Fibroblast of skin of left biceps (primary cell): ENCODE measurements around the gene PANX2.

ENCODE experiments used
- DNase-seq, 2 experiments: peaks; one replicate each; pipeline ENCODE4 v3.0.0-alpha.2; 2013; ENCODE audit warnings: low read depth in 2 of 2

Gene PANX2

GRCh38 chr22:50215297-50216054 is 44.9 kb downstream of the PANX2 start:
- no peak for DNase-seq

DNA sequence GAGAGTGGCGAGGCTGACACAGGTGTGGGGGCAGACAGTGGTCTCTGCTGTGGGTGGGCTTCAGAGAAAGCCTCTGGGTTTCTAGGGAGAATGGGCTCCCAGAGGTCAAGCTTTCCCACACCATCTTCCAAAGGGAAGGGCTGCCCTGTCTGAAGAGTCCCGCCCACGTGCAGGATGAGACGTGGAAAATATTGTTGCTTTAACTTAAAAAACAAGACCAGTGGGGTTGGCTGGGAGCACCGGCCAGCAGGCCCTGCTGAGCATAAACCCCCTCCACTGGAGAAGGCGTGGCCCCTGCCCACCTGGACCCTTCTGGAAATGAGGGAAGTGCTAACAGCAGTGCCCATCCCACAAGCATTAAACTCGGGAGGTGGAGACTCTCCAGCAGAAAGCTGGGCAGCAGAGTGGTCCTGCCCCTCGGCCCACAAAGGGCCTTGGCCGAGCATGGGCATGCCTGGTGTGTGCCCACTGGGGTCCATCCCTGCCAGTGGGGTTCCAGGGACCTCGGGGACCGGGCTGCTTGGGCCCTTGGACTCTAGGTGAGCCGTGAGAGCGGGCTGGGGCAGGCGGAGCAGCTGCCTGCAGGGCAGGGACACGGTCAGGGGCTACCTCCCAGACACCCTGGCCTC is 45.6 kb downstream of the PANX2 start:
- DNase-seq: no peak

- DNase-seq: no peak
Measured at GRCh38 chr22:50216684-50217520, 46.4 kb downstream of the PANX2 start.

- no peak for DNase-seq
Measured at GRCh38 chr22:50217543-50218152, 47.1 kb downstream of the PANX2 start.

DNA sequence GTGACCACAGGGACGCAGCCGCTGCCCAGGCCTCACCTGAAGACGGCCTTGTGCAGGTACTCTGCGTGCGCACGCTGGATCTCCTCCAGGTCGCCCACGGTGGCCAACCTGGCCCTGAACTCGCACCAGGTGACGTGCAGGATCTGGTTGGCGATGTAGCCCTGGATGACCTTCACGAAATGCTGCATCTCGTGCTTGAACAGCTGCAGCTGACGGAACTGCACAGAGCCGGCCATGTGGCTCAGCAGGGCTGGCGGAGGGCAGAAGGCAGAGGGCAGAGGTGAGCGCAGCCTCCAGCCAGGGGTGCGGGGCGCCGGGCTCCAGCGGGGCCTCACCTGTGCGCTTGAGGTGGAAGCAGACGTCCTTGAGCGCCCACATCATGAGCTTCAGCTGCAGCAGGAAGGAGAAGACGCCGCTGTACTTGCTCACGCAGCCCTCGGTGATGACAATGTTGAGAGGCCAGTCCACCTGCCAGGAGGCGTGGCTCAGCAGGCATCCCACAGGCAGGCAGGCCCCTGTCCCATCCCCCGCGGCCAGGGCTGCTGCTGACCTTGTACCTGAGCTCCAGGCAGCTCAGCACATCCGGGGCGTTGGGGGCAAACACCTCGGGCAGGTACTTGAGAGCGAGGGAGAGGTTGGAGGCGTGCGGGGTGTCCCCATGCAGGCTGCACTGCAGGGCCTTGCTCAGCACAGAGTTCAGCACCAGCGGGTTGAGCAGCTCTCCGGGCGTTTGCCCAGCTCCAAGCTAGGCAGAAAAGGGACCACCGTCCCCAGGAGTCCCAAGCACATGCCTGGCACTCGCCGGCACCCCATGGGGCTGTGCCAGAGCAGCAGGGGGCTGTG is 47.8 kb downstream of the PANX2 start:
- DNase-seq: no peak

DNA sequence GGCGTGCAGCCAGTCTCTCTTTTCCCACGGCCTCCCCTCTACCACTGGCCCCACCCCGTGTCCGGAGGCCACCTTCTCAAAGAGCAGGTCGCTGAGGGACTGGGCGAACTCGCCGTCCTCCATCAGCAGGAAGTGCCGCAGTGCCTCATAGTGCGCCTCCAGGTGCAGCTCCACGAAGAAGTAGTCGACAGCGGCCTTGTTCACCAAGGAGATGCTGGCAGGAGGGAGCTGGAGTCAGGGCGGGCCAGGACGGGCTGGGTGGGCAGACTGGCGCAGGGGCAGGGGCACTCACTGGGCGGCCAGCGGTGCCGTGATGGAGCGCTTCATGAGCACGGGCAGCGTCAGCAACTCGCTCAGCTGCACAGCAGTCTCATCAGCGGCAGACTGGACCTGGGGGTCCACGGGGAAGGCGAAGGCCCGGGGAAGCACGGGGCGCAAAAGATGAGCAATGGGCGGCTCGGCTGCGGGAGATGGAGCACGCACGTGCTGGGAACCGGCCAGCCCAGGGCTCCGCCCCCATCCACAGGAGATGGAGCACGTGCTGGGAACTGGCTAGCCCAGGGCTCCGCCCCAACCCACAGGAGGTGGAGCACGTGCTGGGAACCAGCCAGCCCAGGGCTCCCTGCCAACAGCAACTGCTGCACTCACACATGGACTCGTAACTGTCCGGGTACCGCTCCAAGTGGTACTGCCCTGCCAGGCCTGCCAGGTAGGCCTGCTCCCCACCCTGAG is 48.6 kb downstream of the PANX2 start:
- peak; percentile 42 to 47 for DNase-seq

DNA sequence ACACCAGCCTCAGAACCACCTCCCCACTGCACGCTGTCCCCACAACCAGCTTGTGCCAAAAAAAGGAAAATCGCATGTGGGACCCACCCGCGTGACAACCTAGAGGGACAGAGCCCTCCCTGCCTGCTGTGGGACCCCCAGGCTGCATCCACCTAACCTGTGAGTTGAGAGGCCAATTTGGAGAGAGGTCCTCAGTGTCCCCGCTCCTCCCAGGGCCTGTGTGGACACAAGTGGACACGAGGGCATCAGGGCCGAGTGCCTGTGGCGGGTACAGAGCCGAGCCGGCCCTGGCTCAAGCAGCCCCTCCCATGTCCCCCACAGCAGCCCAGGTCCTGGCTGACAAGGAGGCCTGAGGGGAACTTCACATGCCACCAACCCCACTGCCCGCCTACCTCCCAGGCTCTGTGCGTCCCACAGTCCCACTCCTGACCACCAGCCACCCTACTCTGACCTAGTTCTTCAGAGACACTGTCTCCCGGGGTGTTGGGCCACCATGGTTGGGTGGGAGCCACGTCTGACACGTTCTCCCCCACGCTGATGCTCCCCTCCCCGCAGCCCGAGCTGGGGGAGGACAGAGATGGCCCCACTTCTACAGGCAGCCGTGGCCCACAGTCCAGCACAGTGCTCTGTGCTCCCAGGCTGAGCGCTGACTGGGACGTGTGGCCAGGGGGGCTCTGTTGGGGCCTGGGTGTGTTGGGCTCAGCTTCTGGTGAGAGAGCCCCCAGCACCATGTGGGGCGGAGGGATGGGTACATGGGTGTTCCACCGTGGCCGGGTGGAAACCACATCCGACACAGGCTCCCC is 49.5 kb downstream of the PANX2 start:
- no peak for DNase-seq

GRCh38 chr22:50220603-50221409 is 50.3 kb downstream of the PANX2 start:
- no peak for DNase-seq

DNA sequence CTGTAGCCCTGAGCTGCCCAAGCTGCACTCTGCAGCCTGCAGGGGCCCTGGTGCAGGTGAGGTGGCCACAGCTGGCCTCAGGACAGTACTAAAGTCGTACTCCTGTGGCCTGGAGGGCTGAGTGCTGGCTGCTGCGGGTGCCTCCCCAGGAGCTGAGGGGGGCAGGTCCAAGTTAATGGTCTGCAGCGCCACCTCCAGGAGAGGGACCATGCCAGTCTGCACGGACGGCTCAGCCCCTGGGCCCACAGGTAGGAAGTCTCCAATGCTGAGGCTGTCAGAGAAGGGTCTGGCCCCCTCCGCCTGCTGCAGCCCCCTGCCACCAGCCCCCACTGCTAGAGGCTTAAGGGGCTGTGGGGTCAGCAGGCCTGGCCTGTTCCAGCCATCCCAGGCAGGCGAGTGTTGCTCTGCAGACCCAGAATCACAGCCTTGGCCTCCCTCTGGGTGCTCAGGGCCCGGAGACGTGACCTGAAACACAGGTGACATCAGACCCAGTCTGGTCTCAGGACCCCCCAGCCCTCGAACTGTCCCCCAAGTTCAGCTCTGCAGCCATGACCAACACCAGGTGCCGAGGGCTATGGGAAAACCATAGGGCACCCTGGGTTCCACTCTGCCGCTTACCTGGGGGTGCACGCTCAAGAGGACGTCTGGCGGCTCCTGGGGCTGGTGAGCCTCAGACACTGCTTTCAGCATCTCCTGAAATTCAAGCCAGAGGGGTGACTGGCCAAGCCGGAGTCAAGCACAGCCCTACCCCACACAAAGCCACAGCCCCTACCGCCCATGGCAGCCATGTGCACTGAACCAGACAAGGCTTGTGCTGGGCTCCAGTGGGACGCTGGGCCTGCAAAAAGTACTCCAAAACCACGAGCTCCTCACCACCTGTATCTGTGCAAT is 51.1 kb downstream of the PANX2 start:
- DNase-seq: no peak

DNA sequence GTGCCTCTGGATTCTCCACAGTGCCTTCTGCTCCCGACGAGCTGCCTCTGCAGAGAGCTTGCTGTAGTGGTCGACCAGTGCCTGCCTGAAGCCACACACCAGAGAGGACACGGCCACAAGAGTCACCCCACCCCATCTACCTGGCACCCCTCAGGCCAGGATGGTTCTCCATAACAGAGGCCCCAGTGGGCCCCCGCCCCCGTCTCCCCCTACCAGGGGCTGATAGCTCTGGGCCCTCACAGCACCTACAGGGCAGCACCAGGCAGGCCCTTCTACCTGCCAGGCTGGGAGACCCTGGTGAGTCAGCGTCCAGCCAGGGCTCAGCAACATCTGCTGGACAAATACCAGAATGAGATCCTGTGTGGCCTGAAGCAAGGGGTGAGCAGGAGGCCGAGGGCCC is 52.0 kb downstream of the PANX2 start:
- DNase-seq: no peak

DNA sequence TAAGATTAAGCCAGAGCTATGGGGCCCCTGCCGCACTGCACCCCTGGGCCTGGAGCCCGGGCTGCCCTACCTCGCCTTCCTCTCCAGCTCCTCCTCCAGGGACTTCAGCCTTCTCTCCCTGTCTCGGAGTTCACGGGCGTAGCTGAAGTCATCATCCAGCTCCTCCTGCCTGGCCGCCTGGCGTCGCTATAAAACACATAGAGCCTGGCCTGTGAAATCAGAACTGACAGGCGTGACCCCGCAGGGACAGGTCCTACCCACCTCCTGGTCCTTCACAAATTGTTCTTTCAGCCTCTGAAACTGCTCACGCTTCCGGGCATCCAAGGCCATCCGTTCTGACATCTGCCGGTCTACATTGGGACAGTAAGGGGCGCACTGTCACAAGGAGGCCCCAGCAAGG is 53.5 kb downstream of the PANX2 start:
- DNase-seq: no peak

GRCh38 chr22:50225200-50225969 is 54.9 kb downstream of the PANX2 start:
- DNase-seq: no peak

- DNase-seq: no peak
Measured at GRCh38 chr22:50226063-50226874, 55.7 kb downstream of the PANX2 start.

DNA sequence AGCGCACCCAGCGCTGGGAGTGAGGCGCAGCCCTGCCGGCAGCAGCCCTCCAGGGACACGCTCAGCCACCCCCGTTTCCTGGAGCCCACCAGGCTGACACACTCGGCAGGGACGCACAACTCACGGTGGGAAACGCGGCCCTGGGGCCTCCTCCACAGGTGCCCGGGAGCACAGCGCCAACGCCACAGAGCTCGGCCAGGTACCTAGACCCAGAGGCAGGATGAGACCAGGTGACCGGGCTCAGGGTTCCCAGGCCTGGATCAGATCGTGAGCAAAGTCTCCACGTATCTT is 56.3 kb downstream of the PANX2 start:
- no peak for DNase-seq

GRCh38 chr22:50227579-50228215 is 57.2 kb downstream of the PANX2 start:
- no peak for DNase-seq

- no peak for DNase-seq
Measured at GRCh38 chr22:50228366-50228765, 57.8 kb downstream of the PANX2 start.
